WTC11 (cell line): ENCODE data around the gene NAA25.
"Not testable (repeated sequence)": the region's sequence is repeated elsewhere in the genome, so short reads cannot be mapped to it uniquely, and the experiment has no call there.

Experiments
- CREB1 ChIP-seq: sonication (generic); formaldehyde crosslinking; IDR thresholded peaks from 2 replicates; pipeline ENCODE4 v1.8.0; 2023; ENCODE audit warnings: mild to moderate bottlenecking, missing genetic modification reagents
- ETV6 ChIP-seq: sonication (generic); formaldehyde crosslinking; IDR thresholded peaks from 2 replicates; pipeline ENCODE4 v1.8.1; 2022; ENCODE audit warnings: mild to moderate bottlenecking, missing genetic modification reagents
- JUN ChIP-seq: sonication (generic); formaldehyde crosslinking; IDR thresholded peaks from 2 replicates; pipeline ENCODE4 v1.8.0; 2023; ENCODE audit warnings: mild to moderate bottlenecking, missing genetic modification reagents
- NR2C2 ChIP-seq: sonication (generic); formaldehyde crosslinking; IDR thresholded peaks from 2 replicates; pipeline ENCODE4 v1.8.0; 2022; ENCODE audit warnings: mild to moderate bottlenecking, missing genetic modification reagents
- TF ChIP-seq, protein P1 (sequence below): sonication (generic); formaldehyde crosslinking; IDR thresholded peaks from 2 replicates; pipeline ENCODE4 v1.8.1; 2023; ENCODE audit warnings: mild to moderate bottlenecking, missing genetic modification reagents, moderate library complexity
- TF ChIP-seq, protein P2 (sequence below): fragments of 200-600 bp; IDR thresholded peaks from 2 replicates; pipeline ENCODE4 v1.8.0; 2022; ENCODE audit warnings: antibody characterized with exemption
- TF ChIP-seq, protein P3 (sequence below): sonication (generic); formaldehyde crosslinking; conservative IDR thresholded peaks from 2 replicates; pipeline ENCODE4 v1.8.1; 2023; ENCODE audit warnings: mild to moderate bottlenecking, low read depth, missing genetic modification reagents, moderate library complexity
- TF ChIP-seq, protein P4 (sequence below): sonication (generic); formaldehyde crosslinking; IDR thresholded peaks from 2 replicates; pipeline ENCODE4 v1.8.0; 2022; ENCODE audit warnings: mild to moderate bottlenecking, missing genetic modification reagents
- TF ChIP-seq, protein P5 (sequence below): sonication (generic); formaldehyde crosslinking; IDR thresholded peaks from 2 replicates; pipeline ENCODE4 v1.8.0; 2023; ENCODE audit warnings: mild to moderate bottlenecking, missing genetic modification reagents
- TF ChIP-seq, protein P6 (sequence below): fragments of 250-450 bp; sonication (Bioruptor Pico); IDR thresholded peaks from 2 replicates; pipeline ENCODE4 v1.9.0; 2021; ENCODE audit warnings: mild to moderate bottlenecking
- TF ChIP-seq, protein P7 (sequence below): sonication (generic); formaldehyde crosslinking; IDR thresholded peaks from 2 replicates; pipeline ENCODE4 v1.8.0; 2022; ENCODE audit warnings: missing genetic modification reagents

DNA sequence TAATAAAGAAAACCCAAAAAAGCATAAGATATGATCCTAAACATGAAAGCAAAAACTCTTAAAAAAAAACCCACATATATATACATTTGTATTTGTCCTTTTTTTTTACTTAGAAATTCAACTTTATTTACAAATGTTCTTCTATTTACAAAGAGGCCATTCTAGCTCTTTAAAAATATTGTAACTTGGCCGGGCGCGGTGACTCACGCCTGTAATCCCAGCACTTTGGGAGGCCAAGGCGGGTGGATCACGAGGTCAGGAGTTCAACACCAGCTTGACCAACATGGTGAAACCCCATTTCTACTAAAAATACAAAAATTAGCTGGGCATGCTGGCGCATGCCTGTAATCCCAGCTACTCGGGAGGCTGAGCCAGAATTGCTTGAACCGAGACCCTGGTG, 109.5 kb downstream of the NAA25 start:
- TF ChIP-seq JUN (CRISPR knock-in tag); CREB1; ETV6 (CRISPR knock-in tag); NR2C2 (CRISPR knock-in tag): not testable (repeated sequence)
- TF ChIP-seq, protein P1, sequence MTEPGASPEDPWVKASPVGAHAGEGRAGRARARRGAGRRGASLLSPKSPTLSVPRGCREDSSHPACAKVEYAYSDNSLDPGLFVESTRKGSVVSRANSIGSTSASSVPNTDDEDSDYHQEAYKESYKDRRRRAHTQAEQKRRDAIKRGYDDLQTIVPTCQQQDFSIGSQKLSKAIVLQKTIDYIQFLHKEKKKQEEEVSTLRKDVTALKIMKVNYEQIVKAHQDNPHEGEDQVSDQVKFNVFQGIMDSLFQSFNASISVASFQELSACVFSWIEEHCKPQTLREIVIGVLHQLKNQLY (CRISPR knock-in tag) = not testable (repeated sequence)
- TF ChIP-seq, protein P2, sequence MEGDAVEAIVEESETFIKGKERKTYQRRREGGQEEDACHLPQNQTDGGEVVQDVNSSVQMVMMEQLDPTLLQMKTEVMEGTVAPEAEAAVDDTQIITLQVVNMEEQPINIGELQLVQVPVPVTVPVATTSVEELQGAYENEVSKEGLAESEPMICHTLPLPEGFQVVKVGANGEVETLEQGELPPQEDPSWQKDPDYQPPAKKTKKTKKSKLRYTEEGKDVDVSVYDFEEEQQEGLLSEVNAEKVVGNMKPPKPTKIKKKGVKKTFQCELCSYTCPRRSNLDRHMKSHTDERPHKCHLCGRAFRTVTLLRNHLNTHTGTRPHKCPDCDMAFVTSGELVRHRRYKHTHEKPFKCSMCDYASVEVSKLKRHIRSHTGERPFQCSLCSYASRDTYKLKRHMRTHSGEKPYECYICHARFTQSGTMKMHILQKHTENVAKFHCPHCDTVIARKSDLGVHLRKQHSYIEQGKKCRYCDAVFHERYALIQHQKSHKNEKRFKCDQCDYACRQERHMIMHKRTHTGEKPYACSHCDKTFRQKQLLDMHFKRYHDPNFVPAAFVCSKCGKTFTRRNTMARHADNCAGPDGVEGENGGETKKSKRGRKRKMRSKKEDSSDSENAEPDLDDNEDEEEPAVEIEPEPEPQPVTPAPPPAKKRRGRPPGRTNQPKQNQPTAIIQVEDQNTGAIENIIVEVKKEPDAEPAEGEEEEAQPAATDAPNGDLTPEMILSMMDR = not testable (repeated sequence)
- TF ChIP-seq, protein P3, sequence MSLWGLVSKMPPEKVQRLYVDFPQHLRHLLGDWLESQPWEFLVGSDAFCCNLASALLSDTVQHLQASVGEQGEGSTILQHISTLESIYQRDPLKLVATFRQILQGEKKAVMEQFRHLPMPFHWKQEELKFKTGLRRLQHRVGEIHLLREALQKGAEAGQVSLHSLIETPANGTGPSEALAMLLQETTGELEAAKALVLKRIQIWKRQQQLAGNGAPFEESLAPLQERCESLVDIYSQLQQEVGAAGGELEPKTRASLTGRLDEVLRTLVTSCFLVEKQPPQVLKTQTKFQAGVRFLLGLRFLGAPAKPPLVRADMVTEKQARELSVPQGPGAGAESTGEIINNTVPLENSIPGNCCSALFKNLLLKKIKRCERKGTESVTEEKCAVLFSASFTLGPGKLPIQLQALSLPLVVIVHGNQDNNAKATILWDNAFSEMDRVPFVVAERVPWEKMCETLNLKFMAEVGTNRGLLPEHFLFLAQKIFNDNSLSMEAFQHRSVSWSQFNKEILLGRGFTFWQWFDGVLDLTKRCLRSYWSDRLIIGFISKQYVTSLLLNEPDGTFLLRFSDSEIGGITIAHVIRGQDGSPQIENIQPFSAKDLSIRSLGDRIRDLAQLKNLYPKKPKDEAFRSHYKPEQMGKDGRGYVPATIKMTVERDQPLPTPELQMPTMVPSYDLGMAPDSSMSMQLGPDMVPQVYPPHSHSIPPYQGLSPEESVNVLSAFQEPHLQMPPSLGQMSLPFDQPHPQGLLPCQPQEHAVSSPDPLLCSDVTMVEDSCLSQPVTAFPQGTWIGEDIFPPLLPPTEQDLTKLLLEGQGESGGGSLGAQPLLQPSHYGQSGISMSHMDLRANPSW (CRISPR knock-in tag) = not testable (repeated sequence)
- TF ChIP-seq, protein P4, sequence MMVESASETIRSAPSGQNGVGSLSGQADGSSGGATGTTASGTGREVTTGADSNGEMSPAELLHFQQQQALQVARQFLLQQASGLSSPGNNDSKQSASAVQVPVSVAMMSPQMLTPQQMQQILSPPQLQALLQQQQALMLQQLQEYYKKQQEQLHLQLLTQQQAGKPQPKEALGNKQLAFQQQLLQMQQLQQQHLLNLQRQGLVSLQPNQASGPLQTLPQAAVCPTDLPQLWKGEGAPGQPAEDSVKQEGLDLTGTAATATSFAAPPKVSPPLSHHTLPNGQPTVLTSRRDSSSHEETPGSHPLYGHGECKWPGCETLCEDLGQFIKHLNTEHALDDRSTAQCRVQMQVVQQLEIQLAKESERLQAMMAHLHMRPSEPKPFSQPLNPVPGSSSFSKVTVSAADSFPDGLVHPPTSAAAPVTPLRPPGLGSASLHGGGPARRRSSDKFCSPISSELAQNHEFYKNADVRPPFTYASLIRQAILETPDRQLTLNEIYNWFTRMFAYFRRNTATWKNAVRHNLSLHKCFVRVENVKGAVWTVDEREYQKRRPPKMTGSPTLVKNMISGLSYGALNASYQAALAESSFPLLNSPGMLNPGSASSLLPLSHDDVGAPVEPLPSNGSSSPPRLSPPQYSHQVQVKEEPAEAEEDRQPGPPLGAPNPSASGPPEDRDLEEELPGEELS (CRISPR knock-in tag) = not testable (repeated sequence)
- TF ChIP-seq, protein P5, sequence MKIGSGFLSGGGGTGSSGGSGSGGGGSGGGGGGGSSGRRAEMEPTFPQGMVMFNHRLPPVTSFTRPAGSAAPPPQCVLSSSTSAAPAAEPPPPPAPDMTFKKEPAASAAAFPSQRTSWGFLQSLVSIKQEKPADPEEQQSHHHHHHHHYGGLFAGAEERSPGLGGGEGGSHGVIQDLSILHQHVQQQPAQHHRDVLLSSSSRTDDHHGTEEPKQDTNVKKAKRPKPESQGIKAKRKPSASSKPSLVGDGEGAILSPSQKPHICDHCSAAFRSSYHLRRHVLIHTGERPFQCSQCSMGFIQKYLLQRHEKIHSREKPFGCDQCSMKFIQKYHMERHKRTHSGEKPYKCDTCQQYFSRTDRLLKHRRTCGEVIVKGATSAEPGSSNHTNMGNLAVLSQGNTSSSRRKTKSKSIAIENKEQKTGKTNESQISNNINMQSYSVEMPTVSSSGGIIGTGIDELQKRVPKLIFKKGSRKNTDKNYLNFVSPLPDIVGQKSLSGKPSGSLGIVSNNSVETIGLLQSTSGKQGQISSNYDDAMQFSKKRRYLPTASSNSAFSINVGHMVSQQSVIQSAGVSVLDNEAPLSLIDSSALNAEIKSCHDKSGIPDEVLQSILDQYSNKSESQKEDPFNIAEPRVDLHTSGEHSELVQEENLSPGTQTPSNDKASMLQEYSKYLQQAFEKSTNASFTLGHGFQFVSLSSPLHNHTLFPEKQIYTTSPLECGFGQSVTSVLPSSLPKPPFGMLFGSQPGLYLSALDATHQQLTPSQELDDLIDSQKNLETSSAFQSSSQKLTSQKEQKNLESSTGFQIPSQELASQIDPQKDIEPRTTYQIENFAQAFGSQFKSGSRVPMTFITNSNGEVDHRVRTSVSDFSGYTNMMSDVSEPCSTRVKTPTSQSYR = not testable (repeated sequence)
- TF ChIP-seq, protein P6, sequence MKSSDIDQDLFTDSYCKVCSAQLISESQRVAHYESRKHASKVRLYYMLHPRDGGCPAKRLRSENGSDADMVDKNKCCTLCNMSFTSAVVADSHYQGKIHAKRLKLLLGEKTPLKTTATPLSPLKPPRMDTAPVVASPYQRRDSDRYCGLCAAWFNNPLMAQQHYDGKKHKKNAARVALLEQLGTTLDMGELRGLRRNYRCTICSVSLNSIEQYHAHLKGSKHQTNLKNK = not testable (repeated sequence)
- TF ChIP-seq, protein P7, sequence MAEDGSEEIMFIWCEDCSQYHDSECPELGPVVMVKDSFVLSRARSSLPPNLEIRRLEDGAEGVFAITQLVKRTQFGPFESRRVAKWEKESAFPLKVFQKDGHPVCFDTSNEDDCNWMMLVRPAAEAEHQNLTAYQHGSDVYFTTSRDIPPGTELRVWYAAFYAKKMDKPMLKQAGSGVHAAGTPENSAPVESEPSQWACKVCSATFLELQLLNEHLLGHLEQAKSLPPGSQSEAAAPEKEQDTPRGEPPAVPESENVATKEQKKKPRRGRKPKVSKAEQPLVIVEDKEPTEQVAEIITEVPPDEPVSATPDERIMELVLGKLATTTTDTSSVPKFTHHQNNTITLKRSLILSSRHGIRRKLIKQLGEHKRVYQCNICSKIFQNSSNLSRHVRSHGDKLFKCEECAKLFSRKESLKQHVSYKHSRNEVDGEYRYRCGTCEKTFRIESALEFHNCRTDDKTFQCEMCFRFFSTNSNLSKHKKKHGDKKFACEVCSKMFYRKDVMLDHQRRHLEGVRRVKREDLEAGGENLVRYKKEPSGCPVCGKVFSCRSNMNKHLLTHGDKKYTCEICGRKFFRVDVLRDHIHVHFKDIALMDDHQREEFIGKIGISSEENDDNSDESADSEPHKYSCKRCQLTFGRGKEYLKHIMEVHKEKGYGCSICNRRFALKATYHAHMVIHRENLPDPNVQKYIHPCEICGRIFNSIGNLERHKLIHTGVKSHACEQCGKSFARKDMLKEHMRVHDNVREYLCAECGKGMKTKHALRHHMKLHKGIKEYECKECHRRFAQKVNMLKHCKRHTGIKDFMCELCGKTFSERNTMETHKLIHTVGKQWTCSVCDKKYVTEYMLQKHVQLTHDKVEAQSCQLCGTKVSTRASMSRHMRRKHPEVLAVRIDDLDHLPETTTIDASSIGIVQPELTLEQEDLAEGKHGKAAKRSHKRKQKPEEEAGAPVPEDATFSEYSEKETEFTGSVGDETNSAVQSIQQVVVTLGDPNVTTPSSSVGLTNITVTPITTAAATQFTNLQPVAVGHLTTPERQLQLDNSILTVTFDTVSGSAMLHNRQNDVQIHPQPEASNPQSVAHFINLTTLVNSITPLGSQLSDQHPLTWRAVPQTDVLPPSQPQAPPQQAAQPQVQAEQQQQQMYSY (CRISPR knock-in tag) = not testable (repeated sequence)
